ENCODE measurements around the gene ABCB6.

GRCh38 chr2:219246559-219246958 is 27.8 kb upstream of the ABCB6 start:
- TF ChIP-seq, protein P1, sequence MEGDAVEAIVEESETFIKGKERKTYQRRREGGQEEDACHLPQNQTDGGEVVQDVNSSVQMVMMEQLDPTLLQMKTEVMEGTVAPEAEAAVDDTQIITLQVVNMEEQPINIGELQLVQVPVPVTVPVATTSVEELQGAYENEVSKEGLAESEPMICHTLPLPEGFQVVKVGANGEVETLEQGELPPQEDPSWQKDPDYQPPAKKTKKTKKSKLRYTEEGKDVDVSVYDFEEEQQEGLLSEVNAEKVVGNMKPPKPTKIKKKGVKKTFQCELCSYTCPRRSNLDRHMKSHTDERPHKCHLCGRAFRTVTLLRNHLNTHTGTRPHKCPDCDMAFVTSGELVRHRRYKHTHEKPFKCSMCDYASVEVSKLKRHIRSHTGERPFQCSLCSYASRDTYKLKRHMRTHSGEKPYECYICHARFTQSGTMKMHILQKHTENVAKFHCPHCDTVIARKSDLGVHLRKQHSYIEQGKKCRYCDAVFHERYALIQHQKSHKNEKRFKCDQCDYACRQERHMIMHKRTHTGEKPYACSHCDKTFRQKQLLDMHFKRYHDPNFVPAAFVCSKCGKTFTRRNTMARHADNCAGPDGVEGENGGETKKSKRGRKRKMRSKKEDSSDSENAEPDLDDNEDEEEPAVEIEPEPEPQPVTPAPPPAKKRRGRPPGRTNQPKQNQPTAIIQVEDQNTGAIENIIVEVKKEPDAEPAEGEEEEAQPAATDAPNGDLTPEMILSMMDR (conservative IDR thresholded peaks at IDR 0.05 in 1 of 2, IDR thresholded peaks at IDR 0.05 in 1 of 2; ENCODE audit: extremely low read depth in 1 of 2, insufficient read depth in 1 of 2, low read depth in 1 of 2, low read length in 2 of 2) = no peak
- no peak for TF ChIP-seq EZH2 (IDR thresholded peaks at IDR 0.05; ENCODE audit: borderline replicate concordance, low read length)
